Mesendoderm (in vitro differentiated cells): ENCODE measurements around the gene DENR.
A peak's percentile ranks its signal among the peaks of the same experiment; 100 is the strongest.

Source experiments
- DNase-seq: peaks from one replicate; pipeline ENCODE4 v3.0.0; 2013
- H2AK5ac ChIP-seq: 2 replicates; pipeline ENCODE4 v1.6.1; 2013; ENCODE audit warnings: low read length, inconsistent platforms
- H2BK120ac ChIP-seq: 2 replicates; pipeline ENCODE4 v1.6.1; 2013; ENCODE audit warnings: low read depth, mild to moderate bottlenecking, low read length, moderate library complexity, mixed read lengths
- H2BK15ac ChIP-seq: replicated peaks from 2 replicates; pipeline ENCODE4 v1.6.1; 2013; ENCODE audit warnings: low read depth, mild to moderate bottlenecking, moderate library complexity
- H2BK5ac ChIP-seq: 2 replicates; pipeline ENCODE4 v1.6.1; 2013; ENCODE audit warnings: low read length, inconsistent platforms
- H3K18ac ChIP-seq: 2 replicates; pipeline ENCODE4 v1.6.1; 2013; ENCODE audit warnings: mild to moderate bottlenecking, low read length, mixed read lengths
- H3K23ac ChIP-seq: one replicate; pipeline ENCODE4 v1.6.1; 2013; ENCODE audit warnings: low read length
- H3K27ac ChIP-seq: 2 replicates; pipeline ENCODE4 v1.5.1; 2013; ENCODE audit warnings: low read depth, mild to moderate bottlenecking, inconsistent platforms, low read length, moderate library complexity
- H3K27me3 ChIP-seq: 2 replicates; pipeline ENCODE4 v1.6.1; 2013; ENCODE audit warnings: low read length, control low read depth, mild to moderate bottlenecking, inconsistent platforms; ENCODE audit not compliant: insufficient read depth, poor library complexity
- H3K36me3 ChIP-seq: 2 replicates; pipeline ENCODE4 v1.6.1; 2013; ENCODE audit warnings: low read length, inconsistent platforms; ENCODE audit not compliant: control insufficient read depth, insufficient read depth
- H3K4ac ChIP-seq: one replicate; pipeline ENCODE4 v1.6.1; 2013; ENCODE audit warnings: low read depth, mild to moderate bottlenecking, low read length, moderate library complexity
- H3K4me1 ChIP-seq: 2 replicates; pipeline ENCODE4 v1.6.1; 2013; ENCODE audit warnings: low read depth, low read length, inconsistent platforms; ENCODE audit not compliant: control insufficient read depth
- H3K4me2 ChIP-seq: 2 replicates; pipeline ENCODE4 v1.6.1; 2013; ENCODE audit warnings: low read length
- H3K4me3 ChIP-seq: 2 replicates; pipeline ENCODE4 v1.5.1; 2013; ENCODE audit warnings: mild to moderate bottlenecking, low read length
- H3K56ac ChIP-seq: one replicate; pipeline ENCODE4 v1.6.1; 2013; ENCODE audit warnings: low read length
- H3K79me1 ChIP-seq: 2 replicates; pipeline ENCODE4 v1.6.1; 2013; ENCODE audit warnings: low read length, inconsistent platforms
- H3K79me2 ChIP-seq: 2 replicates; pipeline ENCODE4 v1.6.1; 2013; ENCODE audit warnings: mild to moderate bottlenecking, low read length; ENCODE audit not compliant: control insufficient read depth, insufficient read depth
- H3K9ac ChIP-seq: 2 replicates; pipeline ENCODE4 v1.6.1; 2013; ENCODE audit warnings: low read length, inconsistent platforms
- H4K5ac ChIP-seq: one replicate; pipeline ENCODE4 v1.6.1; 2013; ENCODE audit warnings: low read length
- H4K8ac ChIP-seq: one replicate; pipeline ENCODE4 v1.6.1; 2013; ENCODE audit warnings: low read depth, mild to moderate bottlenecking, control low read depth, low read length, moderate library complexity
- WGBS: extraction: QIAGEN DNeasy Blood & Tissue Kit; methylation state at CpG from one replicate; pipeline ENCODE4 v1.1.7; 2013; ENCODE audit warnings: low lambda C conversion rate, missing lambda C conversion rate; ENCODE audit not compliant: insufficient coverage; ENCODE audit errors: extremely low coverage; 5-methylcytosine and 5-hydroxymethylcytosine counted together

DENR gene

GRCh38 chr12:122732170-122732569 lies 20.5 kb upstream of the DENR start:
- Histone ChIP-seq H3K79me2 (no peaks in the 10 kb centered on the region), H2BK15ac (no peak overlapping the region), H2BK120ac (no peak overlapping the region), H3K27me3 (no peaks in the 10 kb centered on the region), H3K56ac (no peak overlapping the region), H3K27ac (no peak overlapping the region), H3K4me2 (no peak overlapping the region), H3K23ac (no peak overlapping the region), H3K4me1 (no peaks in the 10 kb centered on the region), H4K8ac (no peak overlapping the region), H4K5ac (no peak overlapping the region), H3K36me3 (no peaks in the 10 kb centered on the region), H2AK5ac (no peak overlapping the region), H3K4ac (no peak overlapping the region), H3K9ac (no peak overlapping the region), H3K18ac (no peak overlapping the region), H3K79me1 (no peaks in the 10 kb centered on the region), H2BK5ac (no peak overlapping the region), H3K4me3 (no peak overlapping the region)
- no peak for DNase-seq
- no CpG with 5 or more reads among the region's 3 CpGs for WGBS

DNA sequence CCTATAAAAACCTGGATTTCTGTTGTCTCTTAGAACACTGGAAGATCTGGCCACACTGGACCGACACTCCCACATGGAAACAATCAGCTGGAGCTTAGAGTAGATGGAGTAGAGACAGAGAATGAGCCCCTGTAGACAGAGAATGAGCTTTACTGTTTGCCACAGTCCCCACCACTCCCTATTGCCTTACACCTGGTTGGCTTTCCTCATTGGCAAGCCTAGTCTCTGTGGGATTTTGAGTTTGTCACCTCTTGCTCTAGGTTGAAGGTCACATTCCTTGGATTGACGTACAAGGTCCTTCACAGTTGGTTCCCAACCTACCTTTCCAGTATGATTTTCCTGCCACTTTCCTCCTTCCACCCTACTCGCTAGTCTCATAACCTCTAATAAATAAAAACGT lies 20.0 kb upstream of the DENR start:
- H3K4me3 ChIP-seq, result no peak overlapping the region
- H3K4ac ChIP-seq, result no peak overlapping the region
- H3K18ac ChIP-seq, result no peak overlapping the region
- H3K79me1 ChIP-seq, result no peaks in the 10 kb centered on the region
- H3K56ac ChIP-seq, result no peak overlapping the region
- WGBS, result no CpG with 5 or more reads among the region's 4 CpGs
- H3K9ac ChIP-seq, result no peak overlapping the region
- DNase-seq, result no peak
- no peak overlapping the region for H2AK5ac ChIP-seq
- H3K4me2 ChIP-seq, result no peak overlapping the region
- H2BK15ac ChIP-seq, result no peak overlapping the region
- no peak overlapping the region for H3K23ac ChIP-seq
- no peak overlapping the region for H2BK5ac ChIP-seq
- no peaks in the 10 kb centered on the region for H3K79me2 ChIP-seq
- no peaks in the 10 kb centered on the region for H3K36me3 ChIP-seq
- no peak overlapping the region for H4K5ac ChIP-seq
- H3K27me3 ChIP-seq, result no peaks in the 10 kb centered on the region
- no peaks in the 10 kb centered on the region for H3K4me1 ChIP-seq
- H3K27ac ChIP-seq, result no peak overlapping the region
- no peak overlapping the region for H4K8ac ChIP-seq
- H2BK120ac ChIP-seq, result no peak overlapping the region

GRCh38 chr12:122738571-122738970 lies 14.1 kb upstream of the DENR start:
- Histone ChIP-seq H3K9ac (no peak overlapping the region), H3K4me1 (no peaks in the 10 kb centered on the region), H2BK15ac (no peak overlapping the region), H3K79me1 (no peaks in the 10 kb centered on the region), H3K27me3 (no peaks in the 10 kb centered on the region), H3K4ac (no peak overlapping the region), H3K79me2 (no peaks in the 10 kb centered on the region), H2BK120ac (no peak overlapping the region), H3K4me3 (no peak overlapping the region), H3K27ac (no peak overlapping the region), H3K36me3 (no peaks in the 10 kb centered on the region), H2AK5ac (no peak overlapping the region), H3K18ac (no peak overlapping the region), H4K8ac (no peak overlapping the region), H3K23ac (no peak overlapping the region), H2BK5ac (no peak overlapping the region), H3K4me2 (no peak overlapping the region), H4K5ac (no peak overlapping the region), H3K56ac (no peak overlapping the region)
- no peak for DNase-seq
- WGBS, result no CpG with 5 or more reads among the region's 7 CpGs

DNA sequence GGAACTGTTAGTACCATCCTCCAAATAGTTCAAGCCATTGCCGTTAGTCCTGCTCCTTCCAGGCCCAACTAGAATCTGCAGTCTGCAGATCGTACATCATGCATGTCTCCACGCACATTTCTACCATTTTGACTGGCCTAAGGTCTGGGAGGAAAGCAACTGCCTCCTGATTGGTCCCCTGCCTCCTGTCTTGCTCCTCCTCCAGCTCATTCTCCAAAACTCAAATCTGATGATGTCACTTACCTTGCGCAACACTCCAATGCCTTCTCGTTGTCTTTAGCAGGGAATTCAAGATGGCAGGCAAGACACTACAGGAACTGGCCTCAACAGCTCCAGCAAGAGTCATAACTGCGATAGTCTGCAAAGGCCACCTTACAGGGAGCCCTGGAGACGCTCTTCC lies 12.3 kb upstream of the DENR start:
- no peak overlapping the region for H2AK5ac ChIP-seq
- WGBS, result no CpG with 5 or more reads among the region's 7 CpGs
- no peak overlapping the region for H3K4me2 ChIP-seq
- no peak overlapping the region for H3K56ac ChIP-seq
- H3K9ac ChIP-seq, result no peak overlapping the region
- H3K4me3 ChIP-seq, result no peak overlapping the region
- H3K4me1 ChIP-seq, result no peaks in the 10 kb centered on the region
- H3K79me2 ChIP-seq, result no peaks in the 10 kb centered on the region
- peak; percentile 53 for DNase-seq
- no peak overlapping the region for H2BK5ac ChIP-seq
- H2BK120ac ChIP-seq, result no peak overlapping the region
- no peaks in the 10 kb centered on the region for H3K79me1 ChIP-seq
- H3K36me3 ChIP-seq, result no peaks in the 10 kb centered on the region
- no peak overlapping the region for H2BK15ac ChIP-seq
- H4K5ac ChIP-seq, result no peak overlapping the region
- no peak overlapping the region for H3K23ac ChIP-seq
- H3K27ac ChIP-seq, result no peak overlapping the region
- no peak overlapping the region for H3K4ac ChIP-seq
- H3K27me3 ChIP-seq, result no peaks in the 10 kb centered on the region
- no peak overlapping the region for H4K8ac ChIP-seq
- H3K18ac ChIP-seq, result no peak overlapping the region

DNA sequence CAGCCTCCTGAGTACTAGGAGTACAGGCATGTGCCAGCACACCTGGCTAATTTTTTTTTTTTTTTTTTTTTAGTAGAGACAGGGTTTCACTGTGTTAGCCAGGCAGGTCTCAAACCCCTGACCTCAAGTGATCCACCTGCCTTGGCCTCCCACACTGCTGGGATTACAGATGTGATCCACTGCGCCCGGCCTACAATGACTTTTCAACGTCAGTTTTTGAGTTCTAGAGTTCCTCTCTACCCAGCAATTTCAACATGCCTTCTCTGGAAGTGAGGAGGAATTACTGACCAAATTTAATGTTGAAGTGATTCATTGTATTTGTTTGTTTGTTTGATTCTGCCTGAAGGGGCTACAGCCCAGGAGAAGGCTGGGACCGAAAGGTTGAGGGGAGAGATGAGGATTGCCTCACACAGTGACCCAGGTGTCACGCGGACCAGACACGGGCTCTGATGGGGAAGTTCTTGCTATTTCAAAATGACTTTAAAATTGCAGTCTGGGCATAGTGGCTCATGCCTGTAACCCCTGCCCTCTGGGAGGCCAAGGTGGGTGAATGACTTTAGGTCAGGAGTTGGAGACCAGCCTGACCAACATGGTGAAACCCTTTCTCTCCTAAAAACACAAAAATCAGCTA lies 8.6 kb upstream of the DENR start:
- Histone ChIP-seq H3K4me1 (no peaks in the 10 kb centered on the region), H3K79me2 (no peaks in the 10 kb centered on the region), H3K23ac (no peak overlapping the region), H3K27ac (no peak overlapping the region), H4K8ac (no peak overlapping the region), H3K79me1 (no peaks in the 10 kb centered on the region), H4K5ac (no peak overlapping the region), H3K4me2 (no peak overlapping the region), H3K9ac (no peak overlapping the region), H2BK5ac (no peak overlapping the region), H2BK15ac (no peak overlapping the region), H3K56ac (no peak overlapping the region), H2AK5ac (no peak overlapping the region), H3K4me3 (no peak overlapping the region), H3K18ac (no peak overlapping the region), H3K27me3 (no peaks in the 10 kb centered on the region), H3K4ac (no peak overlapping the region), H3K36me3 (no peaks in the 10 kb centered on the region), H2BK120ac (no peak overlapping the region)
- no CpG with 5 or more reads among the region's 7 CpGs for WGBS
- DNase-seq, result no peak
